Adrenal gland (tissue), 5 donors: Measurements from ENCODE around the gene CCDC120.

ENCODE experiments used
- CTCF ChIP-seq, 6 experiments: fragments of 450-650 bp in 4 of 6; fragments of 200-600 bp in 2 of 6; sonication (generic) in 1 of 6; IDR thresholded peaks; 1 replicate in 5 of 6; 2 replicates in 1 of 6; pipeline versions ENCODE4 v1.5.1 to v1.8.0; 2016 to 2021; ENCODE audit warnings: antibody characterized with exemption in 6 of 6, mild to moderate bottlenecking in 2 of 6, moderate library complexity in 1 of 6
- POLR2A ChIP-seq, 2 donors: fragments of 450-650 bp; IDR thresholded peaks; one replicate each; pipeline ENCODE4 v1.6.1; 2017; ENCODE audit warnings: antibody characterized with exemption in 2 of 2, mild to moderate bottlenecking in 2 of 2, moderate library complexity in 1 of 2
- donor health status: DM: no; HTN: no; CAD: no.

GRCh38 chrX:49037883-49038475, 20.8 kb upstream of the CCDC120 start:
- TF ChIP-seq POLR2A (IDR thresholded peaks at IDR 0.05) (no peak), CTCF (IDR thresholded peaks at IDR 0.05) (no peak)
